Kasumi-1 (cell line): Measurements from ENCODE around the gene KIF21B.

Experiments
- DNase-seq, 2 experiments: peaks; one replicate each; lab custom pipeline; 2025; lab: John Stamatoyannopoulos, UW

The KIF21B gene

DNA sequence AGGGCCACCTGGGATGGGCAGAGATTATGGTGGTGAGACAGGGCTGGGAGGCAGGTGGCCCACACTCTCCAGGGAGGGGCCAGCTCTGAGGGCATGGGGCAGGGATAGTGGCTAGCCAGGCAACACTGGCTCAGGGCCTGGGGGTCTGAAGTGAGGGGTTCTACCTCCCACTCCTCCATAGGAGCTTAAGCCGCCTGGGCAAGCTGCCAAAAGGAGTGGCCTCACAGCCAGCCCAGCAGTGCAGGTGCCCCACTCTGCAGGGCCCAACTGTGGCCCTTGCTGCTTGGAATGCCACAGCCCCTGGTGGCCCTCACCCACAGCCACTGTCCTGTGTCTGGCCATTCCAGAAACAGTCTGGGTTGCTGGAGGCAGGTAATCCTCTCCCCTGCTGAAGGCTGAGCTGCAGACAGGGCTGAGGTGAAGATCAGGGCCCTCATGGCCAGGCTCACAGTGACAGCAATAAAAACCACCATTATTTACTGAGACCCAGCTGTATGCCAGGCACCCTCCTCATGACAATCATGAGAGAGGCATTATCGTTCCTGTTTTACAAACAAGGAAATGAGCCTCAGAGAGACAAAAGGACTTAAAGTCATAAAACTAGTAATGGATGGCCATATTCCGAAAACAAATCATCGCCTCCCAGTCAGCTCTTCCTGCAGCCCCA is 31.0 kb downstream of the KIF21B start:
- DNase-seq, result peak in 1 of 2 experiments; percentile 10

DNA sequence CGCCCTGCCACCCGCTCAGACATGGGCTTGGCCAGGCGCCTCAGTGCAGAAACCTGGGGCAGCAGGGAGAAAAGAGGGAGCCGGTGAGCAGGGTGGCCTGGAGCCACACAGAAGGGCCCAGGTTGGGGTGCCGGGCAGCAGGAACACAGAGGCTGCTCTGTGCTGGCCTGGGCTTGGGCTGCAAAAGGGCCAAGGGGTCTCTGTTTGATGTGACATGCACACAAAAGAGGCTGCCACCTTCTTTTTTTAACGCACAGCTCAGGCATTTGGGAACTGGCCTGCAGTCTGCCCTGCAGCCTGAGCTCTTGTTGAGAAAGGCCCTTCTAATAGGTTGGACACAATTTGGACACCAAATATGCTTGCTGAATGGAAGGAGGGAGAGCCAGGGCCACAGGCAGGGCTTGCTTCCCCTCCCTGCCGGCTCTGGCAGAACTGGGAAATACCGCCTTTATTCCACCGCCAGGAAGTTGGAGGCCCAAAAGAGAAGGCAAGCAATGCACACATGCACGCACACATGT is 32.4 kb downstream of the KIF21B start:
- DNase-seq, result no peak

GRCh38 chr1:200990114-200990513 is 33.4 kb downstream of the KIF21B start:
- no peak for DNase-seq

- no peak for DNase-seq
Measured at GRCh38 chr1:200989337-200989736, 34.2 kb downstream of the KIF21B start.

- DNase-seq, result no peak
Measured at GRCh38 chr1:200988693-200989092, 34.8 kb downstream of the KIF21B start.

- no peak for DNase-seq
Measured at GRCh38 chr1:200985481-200985880, 38.0 kb downstream of the KIF21B start.

GRCh38 chr1:200983035-200983561 is 40.4 kb downstream of the KIF21B start:
- DNase-seq, result no peak

- no peak for DNase-seq
Measured at GRCh38 chr1:200982071-200982945, 41.2 kb downstream of the KIF21B start.

DNA sequence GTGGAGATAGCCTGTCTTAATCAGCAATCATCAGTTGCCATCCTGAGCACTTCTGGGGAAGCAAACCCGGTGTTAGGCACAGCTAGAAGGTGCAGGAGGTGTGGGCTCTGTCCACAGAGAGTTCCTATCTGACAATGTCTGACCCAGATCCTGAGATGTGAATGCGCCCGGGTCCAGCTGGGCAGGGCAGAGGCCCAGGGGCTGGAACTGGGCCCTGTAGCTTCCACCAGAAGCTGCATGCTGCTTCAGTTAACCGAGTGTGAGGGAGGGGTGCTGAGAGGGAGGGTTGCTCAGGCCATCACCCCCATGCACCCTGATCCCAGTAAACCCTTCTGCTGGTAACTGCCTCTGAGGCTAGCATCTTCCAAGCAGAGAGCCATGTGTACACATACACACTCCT is 42.2 kb downstream of the KIF21B start:
- no peak for DNase-seq

DNA sequence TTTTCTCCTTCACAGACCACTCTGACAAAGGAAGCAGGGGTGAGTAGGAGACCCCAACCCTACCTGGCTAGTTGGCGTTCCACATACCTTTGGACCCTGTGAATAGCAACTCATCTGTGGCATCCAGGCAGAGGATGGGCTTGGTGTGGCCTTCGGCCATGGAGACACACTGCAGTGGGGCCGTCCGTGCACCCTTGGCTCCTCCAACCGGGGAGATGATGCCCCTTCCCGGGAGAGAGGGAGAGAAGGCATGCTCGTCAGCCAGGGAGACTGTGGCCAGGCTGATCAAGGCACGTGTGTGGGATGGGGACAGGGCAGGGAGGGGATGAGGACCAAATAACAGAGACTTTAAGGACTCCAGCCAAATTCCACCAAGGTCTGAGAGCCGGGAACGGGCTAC is 42.6 kb downstream of the KIF21B start:
- DNase-seq, result no peak

GRCh38 chr1:200980452-200980772 is 43.1 kb downstream of the KIF21B start:
- DNase-seq, result no peak

GRCh38 chr1:200979574-200980451 is 43.7 kb downstream of the KIF21B start:
- DNase-seq, result peak; percentile 35 to 50

GRCh38 chr1:200977071-200977754 is 46.3 kb downstream of the KIF21B start:
- no peak for DNase-seq

GRCh38 chr1:200976634-200977033 is 46.9 kb downstream of the KIF21B start:
- no peak for DNase-seq

- no peak for DNase-seq
Measured at GRCh38 chr1:200975458-200975857, 48.1 kb downstream of the KIF21B start.

DNA sequence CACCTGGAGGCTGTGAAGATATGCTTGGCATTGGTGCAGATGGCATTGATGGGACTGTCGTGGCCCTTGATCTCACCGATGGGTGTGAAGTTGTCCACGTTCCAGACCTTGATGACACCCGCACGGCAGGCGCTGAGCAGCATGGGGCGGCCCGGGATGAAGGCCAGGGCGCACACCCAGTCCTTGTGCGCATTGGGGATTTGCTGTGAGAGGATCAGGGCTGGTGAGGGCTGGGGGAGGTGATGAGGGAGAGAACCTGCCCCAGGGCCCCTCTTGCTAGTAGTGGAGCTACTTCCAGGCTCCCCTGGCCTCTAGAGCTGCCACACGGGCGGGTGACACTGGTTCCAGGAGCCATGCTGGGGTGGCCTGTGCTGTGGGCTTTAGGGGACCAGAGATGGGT is 48.8 kb downstream of the KIF21B start:
- DNase-seq, result no peak

GRCh38 chr1:200973937-200974657 is 49.4 kb downstream of the KIF21B start:
- DNase-seq, result no peak

GRCh38 chr1:200972985-200973742 is 50.4 kb downstream of the KIF21B start:
- DNase-seq, result no peak

DNA sequence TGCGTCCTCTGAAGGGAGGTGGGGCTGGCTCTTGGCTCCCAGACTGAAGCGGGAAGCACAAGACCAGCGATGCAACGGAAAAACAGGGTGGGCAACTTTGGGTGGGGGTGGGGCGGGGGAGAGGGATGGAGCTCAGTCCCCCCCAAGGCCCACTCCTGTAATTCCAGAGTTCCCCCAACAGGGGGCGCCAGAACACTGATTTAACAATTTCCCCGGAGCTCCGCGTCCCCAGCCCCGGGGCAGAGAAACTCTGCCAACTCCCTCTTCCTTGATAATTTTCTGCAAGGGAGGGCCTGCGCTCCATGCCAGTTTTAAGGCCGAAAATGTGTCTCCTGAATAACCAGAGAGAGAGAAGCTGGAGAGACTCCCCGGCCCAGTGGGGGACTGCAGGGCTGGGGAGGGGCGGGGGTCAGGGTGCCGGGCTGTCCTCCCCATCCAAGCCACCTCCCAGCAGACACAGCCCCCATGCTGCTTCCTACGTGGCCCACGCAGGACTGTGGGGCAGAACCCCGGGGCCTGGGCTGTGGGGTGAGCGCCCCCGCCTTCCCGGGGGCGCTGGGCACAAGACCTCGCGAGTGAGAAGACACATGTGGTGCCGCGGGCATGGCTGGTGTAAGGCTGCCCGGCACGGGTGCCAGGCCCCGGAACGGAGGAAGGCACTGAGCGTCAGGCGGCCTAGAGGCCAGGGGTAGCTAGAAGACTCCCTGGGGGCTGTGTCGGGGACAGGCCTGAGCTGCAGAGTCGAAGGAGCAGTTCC is 51.4 kb downstream of the KIF21B start:
- DNase-seq, result peak; percentile 40 to 71
